Mesenchymal stem cell (in vitro differentiated cells and primary cell): ENCODE data around the gene RIMBP2.

ENCODE experiments used
- DNase-seq: peaks from one replicate; pipeline ENCODE4 v3.0.0-alpha.2; 2013
- H2AFZ ChIP-seq: one replicate; pipeline ENCODE4 v1.6.1; 2013; ENCODE audit warnings: low read depth, mild to moderate bottlenecking, control low read depth, inconsistent platforms, low read length, moderate library complexity
- H2AK5ac ChIP-seq: 2 replicates; pipeline ENCODE4 v1.6.1; 2013; ENCODE audit warnings: low read length, moderate library complexity, mild to moderate bottlenecking, inconsistent platforms; ENCODE audit not compliant: severe bottlenecking
- H2BK120ac ChIP-seq: one replicate; pipeline ENCODE4 v1.6.1; 2013; ENCODE audit warnings: low read depth, mild to moderate bottlenecking, inconsistent platforms, low read length, moderate library complexity
- H2BK12ac ChIP-seq, 2 experiments: one replicate each; pipeline ENCODE4 v1.6.1; 2013; ENCODE audit warnings: inconsistent platforms in 2 of 2, low read length in 2 of 2, mild to moderate bottlenecking in 2 of 2, moderate library complexity in 2 of 2, control low read depth in 1 of 2
- H2BK15ac ChIP-seq: one replicate; pipeline ENCODE4 v1.6.1; 2013; ENCODE audit warnings: mild to moderate bottlenecking, low read depth, inconsistent platforms; ENCODE audit not compliant: poor library complexity, severe bottlenecking
- H2BK5ac ChIP-seq: 2 replicates; pipeline ENCODE4 v1.6.1; 2013; ENCODE audit warnings: low read depth, mild to moderate bottlenecking, low read length, control low read depth, inconsistent platforms; ENCODE audit not compliant: poor library complexity, severe bottlenecking
- H3K14ac ChIP-seq, 2 experiments: one replicate each; pipeline ENCODE4 v1.6.1; 2013; ENCODE audit warnings: inconsistent platforms in 2 of 2, low read length in 2 of 2, control low read depth in 1 of 2, mild to moderate bottlenecking in 1 of 2, moderate library complexity in 1 of 2
- H3K18ac ChIP-seq, 2 experiments: one replicate each; pipeline ENCODE4 v1.6.1; 2013; ENCODE audit warnings: inconsistent platforms in 2 of 2, low read length in 2 of 2, control low read depth in 1 of 2, low read depth in 1 of 2, mild to moderate bottlenecking in 1 of 2
- H3K23ac ChIP-seq, 2 experiments: one replicate each; pipeline ENCODE4 v1.6.1; 2013; ENCODE audit warnings: inconsistent platforms in 2 of 2, low read length in 2 of 2, mild to moderate bottlenecking in 2 of 2, moderate library complexity in 2 of 2, control low read depth in 1 of 2
- H3K27ac ChIP-seq: 2 replicates; pipeline ENCODE4 v1.5.1; 2013; ENCODE audit warnings: mild to moderate bottlenecking, moderate library complexity, low read length, control low read depth, inconsistent platforms; ENCODE audit not compliant: poor library complexity, severe bottlenecking
- H3K27me3 ChIP-seq, 2 experiments: 2 replicates each; pipeline versions ENCODE4 v1.6.1 to v1.7.0; 2013; ENCODE audit warnings: low read length in 2 of 2, mild to moderate bottlenecking in 2 of 2, moderate library complexity in 2 of 2, control low read depth in 1 of 2, inconsistent platforms in 1 of 2; ENCODE audit not compliant: control insufficient read depth in 1 of 2, insufficient read depth in 1 of 2
- H3K36me3 ChIP-seq, 2 experiments: 2 replicates each; pipeline versions ENCODE4 v1.6.1 to v1.7.0; 2013; ENCODE audit warnings: low read length in 2 of 2, control low read depth in 1 of 2, inconsistent platforms in 1 of 2, low read depth in 1 of 2, mild to moderate bottlenecking in 1 of 2; ENCODE audit not compliant: insufficient read depth in 2 of 2, control insufficient read depth in 1 of 2
- H3K4ac ChIP-seq, 2 experiments: one replicate each; pipeline ENCODE4 v1.6.1; 2013; ENCODE audit warnings: inconsistent platforms in 2 of 2, low read length in 2 of 2, mild to moderate bottlenecking in 2 of 2, moderate library complexity in 2 of 2, control low read depth in 1 of 2, low read depth in 1 of 2
- H3K4me1 ChIP-seq: 2 replicates; pipeline ENCODE4 v1.6.1; 2013; ENCODE audit warnings: low read depth, low read length, control low read depth; ENCODE audit not compliant: control insufficient read depth, insufficient read depth
- H3K4me2 ChIP-seq: 2 replicates; pipeline ENCODE4 v1.6.1; 2013; ENCODE audit warnings: low read length, mild to moderate bottlenecking, inconsistent platforms; ENCODE audit not compliant: poor library complexity, severe bottlenecking
- H3K4me3 ChIP-seq, 2 experiments: 2 replicates each; pipeline versions ENCODE4 v1.5.1 to v1.7.0; 2013; ENCODE audit warnings: low read length in 2 of 2, mild to moderate bottlenecking in 2 of 2, control low read depth in 1 of 2, low read depth in 1 of 2; ENCODE audit not compliant: insufficient read depth in 1 of 2
- H3K79me1 ChIP-seq: replicated peaks from 2 replicates; pipeline ENCODE4 v1.6.1; 2013; ENCODE audit warnings: mild to moderate bottlenecking, control low read depth, low read length, inconsistent platforms; ENCODE audit not compliant: poor library complexity, severe bottlenecking
- H3K9ac ChIP-seq: 2 replicates; pipeline ENCODE4 v1.7.0; 2013; ENCODE audit warnings: mild to moderate bottlenecking, low read length, moderate library complexity
- H3K9me3 ChIP-seq: 2 replicates; pipeline ENCODE4 v1.7.0; 2013; ENCODE audit warnings: mild to moderate bottlenecking, low read length; ENCODE audit not compliant: control insufficient read depth
- H4K8ac ChIP-seq: one replicate; pipeline ENCODE4 v1.6.1; 2013; ENCODE audit warnings: inconsistent platforms, mild to moderate bottlenecking, low read length, moderate library complexity
- H4K91ac ChIP-seq: one replicate; pipeline ENCODE4 v1.6.1; 2013; ENCODE audit warnings: mild to moderate bottlenecking, low read length, inconsistent platforms
- WGBS: methylation state at CpG from one replicate; pipeline ENCODE4 v1.1.7; 2013; ENCODE audit warnings: mixed read lengths; 5-methylcytosine and 5-hydroxymethylcytosine counted together

Gene RIMBP2

GRCh38 chr12:130469552-130469951 lies 246.5 kb downstream of the RIMBP2 start:
- Histone ChIP-seq H4K91ac (no peak overlapping the region), H3K4ac (no peak overlapping the region), H3K79me1 (no peaks in the 10 kb centered on the region), H2BK12ac (no peak overlapping the region), H3K36me3 (no peaks in the 10 kb centered on the region), H3K9me3 (peaks cover 14% of the 10 kb centered on the region), H3K27ac (no peak overlapping the region), H3K23ac (no peak overlapping the region), H4K8ac (no peak overlapping the region), H2AFZ (no peak overlapping the region), H3K9ac (no peak overlapping the region), H2BK120ac (no peak overlapping the region), H2BK15ac (no peak overlapping the region), H3K18ac (no peak overlapping the region), H3K4me1 (no peaks in the 10 kb centered on the region), H3K27me3 (no peaks in the 10 kb centered on the region), H3K14ac (no peak overlapping the region), H3K4me2 (no peak overlapping the region), H2BK5ac (no peak overlapping the region), H3K4me3 (no peak overlapping the region), H2AK5ac (no peak overlapping the region)
- no peak for DNase-seq
- WGBS = 77% methylated on average over 7 of the region's 7 CpGs

GRCh38 chr12:130468700-130469245 lies 247.3 kb downstream of the RIMBP2 start:
- Histone ChIP-seq H3K9ac (no peak overlapping the region), H2AFZ (no peak overlapping the region), H2BK120ac (no peak overlapping the region), H2AK5ac (no peak overlapping the region), H3K4ac (no peak overlapping the region), H3K27me3 (no peaks in the 10 kb centered on the region), H2BK15ac (no peak overlapping the region), H3K4me1 (no peaks in the 10 kb centered on the region), H4K8ac (no peak overlapping the region), H2BK12ac (no peak overlapping the region), H3K36me3 (no peaks in the 10 kb centered on the region), H3K23ac (no peak overlapping the region), H3K4me2 (no peak overlapping the region), H3K18ac (no peak overlapping the region), H3K79me1 (no peaks in the 10 kb centered on the region), H3K14ac (no peak overlapping the region), H3K4me3 (no peak overlapping the region), H3K27ac (no peak overlapping the region), H3K9me3 (peaks cover 11% of the 10 kb centered on the region), H2BK5ac (no peak overlapping the region), H4K91ac (no peak overlapping the region)
- 89% methylated on average over 24 of the region's 24 CpGs for WGBS
- DNase-seq = no peak

- Histone ChIP-seq H2BK120ac (no peak overlapping the region), H4K91ac (no peak overlapping the region), H2BK15ac (no peak overlapping the region), H3K18ac (no peak overlapping the region), H4K8ac (no peak overlapping the region), H2BK5ac (no peak overlapping the region), H3K4me1 (no peaks in the 10 kb centered on the region), H3K14ac (no peak overlapping the region), H3K9me3 (peaks cover 11% of the 10 kb centered on the region), H2AFZ (no peak overlapping the region), H3K9ac (no peak overlapping the region), H2BK12ac (no peak overlapping the region), H3K4ac (no peak overlapping the region), H3K4me2 (no peak overlapping the region), H3K27ac (no peak overlapping the region), H3K4me3 (no peak overlapping the region), H3K79me1 (no peaks in the 10 kb centered on the region), H3K27me3 (no peaks in the 10 kb centered on the region), H2AK5ac (no peak overlapping the region), H3K36me3 (no peaks in the 10 kb centered on the region), H3K23ac (no peak overlapping the region)
- DNase-seq = no peak
- WGBS = 95% methylated on average over 7 of the region's 9 CpGs
Measured at GRCh38 chr12:130468186-130468585, 247.9 kb downstream of the RIMBP2 start.

- Histone ChIP-seq H3K9me3 (peaks cover 11% of the 10 kb centered on the region), H2BK120ac (no peak overlapping the region), H4K91ac (no peak overlapping the region), H3K36me3 (no peaks in the 10 kb centered on the region), H4K8ac (no peak overlapping the region), H2BK15ac (no peak overlapping the region), H3K27ac (no peak overlapping the region), H3K4me3 (no peak overlapping the region), H3K18ac (no peak overlapping the region), H3K23ac (no peak overlapping the region), H3K79me1 (no peaks in the 10 kb centered on the region), H3K27me3 (no peaks in the 10 kb centered on the region), H2BK12ac (no peak overlapping the region), H3K9ac (no peak overlapping the region), H2AFZ (no peak overlapping the region), H2AK5ac (no peak overlapping the region), H2BK5ac (no peak overlapping the region), H3K4me2 (no peak overlapping the region), H3K4ac (no peak overlapping the region), H3K14ac (no peak overlapping the region), H3K4me1 (no peaks in the 10 kb centered on the region)
- WGBS = 68% methylated on average over 10 of the region's 10 CpGs
- no peak for DNase-seq
Measured at GRCh38 chr12:130465626-130466025, 250.5 kb downstream of the RIMBP2 start.
